K562 (cell line): ENCODE results near the gene RRP7A. TPM values are rescaled to one million over a fixed set of nuclear protein-coding genes. Genes with fewer than 3 reads are reported as not detected.

Experiments used
- ATF4 ChIP-seq: fragments of 450-650 bp; formaldehyde crosslinking; IDR thresholded peaks from 2 replicates; pipeline ENCODE4 v1.4.0; 2022; ENCODE audit warnings: mild to moderate bottlenecking, moderate library complexity
- COPS2 ChIP-seq: fragments of 450-650 bp; conservative IDR thresholded peaks from 2 replicates; pipeline ENCODE4 v1.6.1; 2016; ENCODE audit warnings: mild to moderate bottlenecking, moderate library complexity
- CREM ChIP-seq: IDR thresholded peaks from 2 replicates; pipeline ENCODE4 v1.6.1; 2014; ENCODE audit warnings: antibody characterized with exemption, low read depth
- CXXC5 ChIP-seq: fragments of 250-450 bp; sonication (Bioruptor Pico); IDR thresholded peaks from 2 replicates; pipeline ENCODE4 v1.8.0; 2022; ENCODE audit warnings: inconsistent platforms, mild to moderate bottlenecking, moderate library complexity
- E2F6 ChIP-seq, 2 experiments: IDR thresholded peaks; 2 replicates each; pipeline ENCODE4 v1.6.1; 2011; ENCODE audit warnings: borderline replicate concordance in 1 of 2, control low read depth in 1 of 2, low read depth in 1 of 2, low read length in 1 of 2, mild to moderate bottlenecking in 1 of 2, mixed read lengths in 1 of 2, moderate library complexity in 1 of 2; ENCODE audit not compliant: insufficient read depth in 1 of 2, insufficient read length in 1 of 2, poor library complexity in 1 of 2, severe bottlenecking in 1 of 2; ENCODE audit errors: extremely low read depth in 1 of 2
- EHMT2 ChIP-seq: fragments of 450-650 bp; IDR thresholded peaks from 2 replicates; pipeline ENCODE4 v1.6.1; 2018; ENCODE audit warnings: antibody characterized with exemption
- KLF16 ChIP-seq: IDR thresholded peaks from 2 replicates; pipeline ENCODE4 v1.6.1; 2016; ENCODE audit warnings: antibody characterized with exemption
- MECOM ChIP-seq: fragments of 250-450 bp; sonication (Bioruptor Pico); IDR thresholded peaks from 2 replicates; pipeline ENCODE4 v1.8.0; 2022; ENCODE audit warnings: inconsistent platforms
- MYNN ChIP-seq, 2 experiments: sonication (generic); formaldehyde crosslinking in 1 of 2; IDR thresholded peaks; 2 replicates each; pipeline versions ENCODE4 v1.5.0 to v1.6.1; 2016 to 2020; ENCODE audit warnings: antibody characterized with exemption in 1 of 2, missing genetic modification reagents in 1 of 2
- NFIC ChIP-seq: fragments of 450-650 bp; IDR thresholded peaks from 2 replicates; pipeline ENCODE4 v1.6.1; 2017; ENCODE audit warnings: mild to moderate bottlenecking, inconsistent platforms
- PHF8 ChIP-seq: fragments of 200-600 bp; sonication (generic); IDR thresholded peaks from 2 replicates; pipeline ENCODE4 v1.6.1; 2012; ENCODE audit warnings: mixed run types, mild to moderate bottlenecking, inconsistent platforms, low read length, moderate library complexity, borderline replicate concordance
- PKNOX1 ChIP-seq: fragments of 450-650 bp; IDR thresholded peaks from 2 replicates; pipeline ENCODE4 v1.6.1; 2016
- POLR2G ChIP-seq: fragments of 200-400 bp; formaldehyde crosslinking; IDR thresholded peaks from 2 replicates; pipeline ENCODE4 v1.6.1; 2017; ENCODE audit warnings: low read depth, mild to moderate bottlenecking, antibody characterized with exemption, low read length, moderate library complexity
- SMARCE1 ChIP-seq: fragments of 450-650 bp; IDR thresholded peaks from 2 replicates; pipeline ENCODE4 v1.7.1; 2016; ENCODE audit warnings: mild to moderate bottlenecking
- SNAPC5 ChIP-seq: fragments of 250-450 bp; sonication (Bioruptor Pico); IDR thresholded peaks from 2 replicates; pipeline ENCODE4 v1.8.0; 2021; ENCODE audit warnings: moderate library complexity, mild to moderate bottlenecking, inconsistent platforms
- SUPT5H ChIP-seq: fragments of 450-650 bp; IDR thresholded peaks from 2 replicates; pipeline ENCODE4 v1.6.1; 2016
- TAF1 ChIP-seq: IDR thresholded peaks from 2 replicates; pipeline ENCODE4 v1.6.1; 2011; ENCODE audit warnings: mild to moderate bottlenecking, low read length, moderate library complexity; ENCODE audit not compliant: insufficient read depth, control insufficient read depth, severe bottlenecking; ENCODE audit errors: extremely low read depth
- TCF15 ChIP-seq: fragments of 250-450 bp; sonication (Bioruptor Pico); IDR thresholded peaks from 2 replicates; pipeline ENCODE4 v1.8.0; 2022; ENCODE audit warnings: moderate library complexity, mild to moderate bottlenecking, inconsistent platforms
- VEZF1 ChIP-seq: fragments of 200-800 bp; sonication (Bioruptor generic); IDR thresholded peaks from 2 replicates; pipeline ENCODE4 v1.6.1; 2017; ENCODE audit warnings: missing genetic modification characterization, missing compliant biosample characterization
- ZBTB34 ChIP-seq: fragments of 250-450 bp; sonication (Bioruptor Pico); IDR thresholded peaks from 2 replicates; pipeline ENCODE4 v1.8.0; 2021; ENCODE audit warnings: mild to moderate bottlenecking, moderate library complexity
- ZNF174 ChIP-seq: fragments of 250-450 bp; sonication (Bioruptor Pico); IDR thresholded peaks from 2 replicates; pipeline ENCODE4 v1.4.0; 2020; ENCODE audit warnings: mild to moderate bottlenecking
- polyA plus RNA-seq, 8 experiments: library from polyadenylated mRNA; depleted of rRNA in 4 of 8; stranded (reverse) in 5 of 8; unstranded in 3 of 8; fragments of >200 nt; fragmentation: Nextera tagmentation in 2 of 8; fragmentation: Illumina TruSeq in 1 of 8; extraction: Ambion mirVana in 2 of 8; extraction: Trizol in 1 of 8; gene quantifications; 2 replicates each; pipeline versions ENCODE4 v1.2.1 to v1.2.3, GENCODE V29; 2011 to 2014; ENCODE audit warnings: inconsistent platforms in 1 of 8, missing spikeins in 1 of 8
- total RNA-seq, 7 experiments: library from RNA; depleted of rRNA in 6 of 7; stranded (reverse); fragments of >200 nt in 6 of 7; fragmentation: Illumina TruSeq in 2 of 7; extraction: Trizol in 2 of 7; gene quantifications; 2 replicates each; pipeline versions ENCODE4 v1.2.1 to v1.2.3, GENCODE V29; 2011 to 2021; ENCODE audit warnings: low replicate concordance in 1 of 7

Gene RRP7A
- total and polyA plus RNA-seq, 9 of the 15 experiments (the other 6 are each of a cell fraction or from before 2014, with no cell fraction given), result 3.4 to 74.1 (median 40.3) TPM

- TF ChIP-seq VEZF1 (CRISPR knock-in tag) (peak; percentile 74), EHMT2 (no peak), ATF4 (CRISPR knock-in tag) (no peak), POLR2G (peak; percentile 93), TAF1 (peak; percentile 67), PHF8 (peak; percentile 57; the same call in 1 of the 2 replicates), NFIC (no peak), SNAPC5 (no peak), SUPT5H (peak; percentile 85), COPS2 (no peak), CXXC5 (peak; percentile 68), MECOM (no peak), ZNF174 (CRISPR knock-in tag) (no peak), CREM (peak; percentile 62; the same call in 1 of the 2 replicates), TCF15 (CRISPR knock-in tag) (no peak), MYNN (IDR thresholded peaks at IDR 0.05) (no peak), MYNN (CRISPR knock-in tag; IDR thresholded peaks at IDR 0.05) (no peak), E2F6 (IDR thresholded peaks at IDR 0.05; ENCODE audit: borderline replicate concordance in 1 of 2, extremely low read depth in 1 of 2, insufficient read depth in 1 of 2, insufficient read length in 1 of 2, low read depth in 1 of 2, low read length in 1 of 2, poor library complexity in 1 of 2, severe bottlenecking in 1 of 2) (peak; percentile 13 to 37), PKNOX1 (peak; percentile 83), KLF16 (no peak), ZBTB34 (CRISPR knock-in tag) (no peak), SMARCE1 (no peak)
These were observed 34.1 kb upstream of the RRP7A start, which contains the start of gene SERHL2 (continued) for GRCh38 chr22:42553475-42554361.
